Erythroblast (primary cell): Measurements from ENCODE around the gene KIF2A.
"Not testable (repeated sequence)": the region's sequence is repeated elsewhere in the genome, so short reads cannot be mapped to it uniquely, and the experiment has no call there.

ENCODE experiments used
- GATA1 ChIP-seq: IDR thresholded peaks from 2 replicates; pipeline ENCODE4 v1.6.1; 2011; ENCODE audit warnings: low read depth, mild to moderate bottlenecking, control low read depth, low read length, moderate library complexity
- POLR2A ChIP-seq: IDR thresholded peaks from 2 replicates; pipeline ENCODE4 v1.6.1; 2011; ENCODE audit warnings: mild to moderate bottlenecking, low read length

DNA sequence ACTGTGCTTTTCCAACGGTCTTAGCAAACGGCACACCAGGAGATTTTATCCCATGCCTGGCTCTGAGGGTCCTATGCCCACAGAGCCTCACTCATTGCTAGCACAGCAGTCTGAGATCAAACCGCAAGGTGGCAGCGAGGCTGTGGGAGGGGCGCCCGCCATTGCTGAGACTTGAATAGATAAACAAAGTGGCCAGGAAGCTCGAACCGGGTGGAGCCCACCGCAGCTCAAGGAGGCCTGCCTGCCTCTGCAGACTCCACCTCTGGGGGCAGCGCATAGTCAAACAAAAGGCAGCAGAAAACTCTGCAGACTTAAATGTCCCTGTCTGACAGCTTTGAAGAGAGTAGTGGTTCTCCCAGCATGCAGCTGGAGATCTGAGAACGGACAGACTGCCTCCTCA is 14.2 kb upstream of the KIF2A start:
- TF ChIP-seq POLR2A, GATA1: not testable (repeated sequence)
